DMS 273 (cell line): ENCODE data around the gene CLDN6.

Experiments used
- DNase-seq: peaks from one replicate; lab custom pipeline; 2025; ENCODE audit not compliant: unreplicated experiment; lab: John Stamatoyannopoulos, UW

The CLDN6 gene

DNA sequence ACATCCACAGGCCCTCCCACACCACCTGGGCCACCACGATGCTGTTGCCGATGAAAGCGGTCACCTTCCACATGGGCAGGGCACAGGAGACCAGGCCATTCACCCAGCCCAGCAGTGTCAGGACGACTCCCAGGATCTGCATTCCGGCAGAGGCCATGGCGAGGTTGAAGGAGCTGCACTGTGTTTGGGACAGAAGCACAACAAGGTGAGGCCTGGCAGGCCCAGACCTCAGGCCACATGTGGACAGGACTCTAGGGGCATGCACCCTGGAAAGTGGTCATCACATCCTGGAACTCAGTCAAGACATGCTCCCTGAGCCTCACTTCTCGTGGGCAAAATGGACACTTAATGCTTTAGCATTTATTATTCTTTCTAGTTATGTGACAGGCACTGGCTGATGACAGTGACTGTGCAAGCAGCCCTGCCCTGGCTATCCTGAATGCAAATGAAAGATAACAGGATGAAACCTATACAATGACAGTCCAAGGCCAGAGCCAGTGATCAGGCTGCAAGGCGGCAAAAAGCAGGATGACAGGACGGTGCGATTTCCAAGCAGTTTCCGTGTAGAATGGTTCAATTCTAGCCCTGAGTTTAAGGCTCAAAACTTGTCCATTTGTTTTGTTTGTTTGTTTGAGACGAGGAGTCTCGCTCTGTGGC, 2.0 kb downstream of the CLDN6 start:
- no peak for DNase-seq

DNA sequence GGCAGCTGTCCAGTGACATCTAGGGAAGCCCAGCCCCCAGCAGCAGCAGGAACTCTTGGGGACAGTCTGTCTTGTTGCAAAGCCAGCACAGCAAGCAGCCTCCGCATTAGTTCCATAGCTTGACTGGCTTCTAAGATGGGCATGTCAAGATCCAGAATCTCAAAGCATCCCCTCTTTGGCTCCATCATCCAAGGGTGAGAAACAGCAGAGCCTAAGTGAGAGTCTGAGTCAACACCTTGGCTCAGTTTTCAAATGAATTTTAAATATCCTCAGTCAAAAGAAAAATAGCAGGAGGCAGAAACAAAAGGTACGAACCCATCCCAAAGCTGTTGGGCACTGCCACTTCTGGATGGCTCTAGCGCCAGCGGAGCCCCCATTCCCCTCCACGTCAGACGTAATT, 3.0 kb downstream of the CLDN6 start:
- no peak for DNase-seq

DNA sequence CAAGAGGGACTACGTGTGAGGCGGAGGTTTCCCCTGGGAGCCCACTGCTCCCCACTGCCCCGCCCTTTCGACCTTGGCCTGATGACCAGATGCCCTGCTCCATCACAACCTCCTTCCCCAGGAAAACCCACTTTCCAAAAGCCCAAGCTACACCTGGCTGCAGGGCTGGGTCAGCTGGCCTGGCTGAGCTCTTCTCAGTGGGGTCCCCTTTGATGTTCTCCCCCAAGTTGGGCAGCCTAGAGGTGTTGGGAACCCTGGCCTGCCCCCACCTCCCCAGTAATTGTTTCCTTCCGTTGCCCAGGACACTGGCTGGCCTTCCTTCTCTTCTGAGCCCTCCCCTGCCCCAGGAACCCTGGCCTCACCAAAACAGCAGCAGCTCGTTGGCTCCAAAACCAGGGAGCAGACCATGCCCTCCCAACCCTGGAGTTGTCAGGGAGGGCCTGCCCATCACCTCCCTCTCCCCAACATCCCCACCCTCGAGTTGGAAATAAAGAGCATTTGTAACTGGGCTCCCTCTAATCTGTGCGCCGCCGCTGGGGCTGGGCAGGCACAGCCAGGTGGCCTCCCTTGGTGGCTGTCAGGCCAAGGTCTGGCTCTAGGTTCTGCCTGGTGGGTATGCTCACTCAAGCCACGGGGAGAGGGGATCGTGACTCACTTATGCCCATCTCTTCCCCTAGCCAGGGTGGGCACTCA, 3.8 kb downstream of the CLDN6 start:
- no peak for DNase-seq

DNA sequence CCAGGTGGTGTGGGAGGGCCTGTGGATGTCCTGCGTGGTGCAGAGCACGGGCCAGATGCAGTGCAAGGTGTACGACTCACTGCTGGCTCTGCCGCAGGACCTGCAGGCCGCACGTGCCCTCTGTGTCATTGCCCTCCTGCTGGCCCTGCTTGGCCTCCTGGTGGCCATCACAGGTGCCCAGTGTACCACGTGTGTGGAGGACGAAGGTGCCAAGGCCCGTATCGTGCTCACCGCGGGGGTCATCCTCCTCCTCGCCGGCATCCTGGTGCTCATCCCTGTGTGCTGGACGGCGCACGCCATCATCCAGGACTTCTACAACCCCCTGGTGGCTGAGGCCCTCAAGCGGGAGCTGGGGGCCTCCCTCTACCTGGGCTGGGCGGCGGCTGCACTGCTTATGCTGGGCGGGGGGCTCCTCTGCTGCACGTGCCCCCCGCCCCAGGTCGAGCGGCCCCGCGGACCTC, 4.5 kb downstream of the CLDN6 start:
- no peak for DNase-seq

DNA sequence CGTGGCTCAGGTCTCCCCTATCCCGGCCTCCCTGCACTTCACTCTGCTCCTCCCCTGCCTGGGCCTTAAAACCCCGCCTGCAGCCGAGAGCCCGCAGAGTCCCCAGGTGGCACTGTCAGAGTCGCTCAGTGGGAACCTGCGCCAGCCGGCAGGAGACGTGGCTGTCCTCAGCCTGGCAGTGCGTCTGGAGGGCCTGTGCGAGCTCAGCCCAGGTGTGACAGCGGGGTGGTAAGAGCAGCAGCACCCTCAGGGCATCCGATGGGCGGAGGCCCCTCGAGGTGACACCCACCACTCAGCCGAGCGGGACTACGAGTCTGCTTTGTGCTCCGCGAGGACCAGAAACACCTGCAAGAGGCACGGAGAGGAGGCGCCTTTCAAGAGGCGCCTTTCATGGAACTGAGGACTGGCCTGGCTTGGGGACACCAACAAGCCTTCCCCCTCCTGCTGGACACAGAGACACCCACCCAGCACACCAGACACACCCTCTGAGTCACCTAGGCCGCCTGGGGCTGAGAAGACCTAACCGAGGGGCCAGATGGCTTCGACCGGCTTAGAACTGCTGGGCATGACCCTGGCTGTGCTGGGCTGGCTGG, 5.1 kb downstream of the CLDN6 start, which contains the start of gene CLDN9:
Gene CLDN9, plus strand, starts transcription at position 96 of the 593 bp plus-strand sequence. Its CDS starts 440 bp downstream, at position 536.
- DNase-seq: no peak

DNA sequence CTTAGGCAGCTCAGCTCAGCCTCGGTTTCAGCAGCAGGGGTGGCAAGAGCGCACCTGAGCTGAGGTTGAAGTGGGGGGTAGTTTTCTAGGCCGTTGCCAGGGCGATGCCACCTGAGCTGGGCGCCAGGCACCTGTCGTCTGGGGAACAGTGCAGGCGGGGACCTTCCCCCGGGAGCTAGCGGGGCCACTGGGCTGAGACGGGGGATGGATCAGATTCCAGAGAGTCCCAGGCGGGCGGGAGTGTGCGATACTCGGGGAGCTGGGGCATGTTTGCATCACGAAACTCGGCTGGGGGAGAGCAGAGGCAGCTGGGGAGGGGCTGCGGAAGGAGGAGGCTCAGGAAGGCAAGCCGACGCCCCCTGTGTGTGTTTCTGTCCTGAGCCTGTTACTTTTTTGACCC, 5.7 kb downstream of the CLDN6 start:
- no peak for DNase-seq

DNA sequence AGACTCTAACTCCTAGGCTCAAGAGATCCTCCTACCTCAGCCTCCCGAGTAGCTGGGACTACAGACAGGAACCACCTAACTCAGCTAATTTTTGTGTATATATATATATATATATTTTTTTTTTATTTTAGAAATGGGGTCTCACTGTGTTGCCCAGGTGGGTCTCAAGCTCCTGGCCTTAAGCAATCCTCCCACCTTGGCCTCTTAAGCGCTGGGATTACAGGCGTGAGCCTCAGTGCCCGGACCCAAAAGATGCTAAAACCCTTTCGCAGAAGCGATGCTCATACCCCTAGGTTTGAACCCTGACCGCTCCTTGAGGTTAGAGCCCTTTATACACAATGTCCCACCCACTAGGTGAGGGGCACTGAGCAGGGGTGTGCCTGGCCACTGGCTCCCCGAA, 7.5 kb downstream of the CLDN6 start:
- DNase-seq: no peak

DNA sequence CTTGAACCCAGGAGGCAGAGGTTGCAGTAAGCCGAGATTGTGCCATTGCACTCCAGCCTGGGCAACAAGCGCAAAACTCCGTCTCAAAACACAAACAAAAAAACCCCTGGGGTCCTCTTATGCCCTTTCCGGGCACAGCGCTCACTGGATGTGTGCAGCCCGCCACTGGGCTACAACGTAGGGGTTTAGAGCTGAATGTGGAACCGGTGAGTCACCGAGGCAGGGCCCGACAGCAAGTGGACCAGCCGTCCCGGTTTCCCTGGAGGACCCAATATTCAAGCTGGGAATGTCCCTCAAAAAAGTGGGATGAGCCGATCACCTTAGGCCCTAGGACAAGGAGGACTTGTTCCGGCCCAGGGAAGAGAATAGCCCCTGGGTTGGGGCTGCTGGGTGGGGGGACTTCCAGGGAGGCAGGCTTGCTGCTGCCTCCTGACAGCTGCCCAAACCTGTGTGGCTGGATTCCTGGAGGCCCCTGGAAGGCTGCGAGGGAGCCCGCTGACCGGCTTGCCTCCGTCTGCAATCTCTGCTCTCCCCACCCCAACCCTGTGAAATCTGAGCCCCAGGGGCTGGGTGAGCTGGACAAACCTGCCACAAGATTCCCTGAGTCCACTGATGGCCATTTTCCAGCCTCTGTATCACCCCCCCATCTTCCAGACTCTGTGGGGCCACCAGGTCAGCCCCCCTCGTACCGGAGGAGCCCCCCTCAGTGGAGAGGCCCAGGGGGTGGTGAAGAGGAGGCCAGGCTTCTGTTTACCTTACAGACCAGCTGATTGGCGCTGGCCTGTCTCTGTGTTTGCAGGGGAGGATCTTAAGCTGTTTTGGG, 8.2 kb downstream of the CLDN6 start:
- no peak for DNase-seq

DNA sequence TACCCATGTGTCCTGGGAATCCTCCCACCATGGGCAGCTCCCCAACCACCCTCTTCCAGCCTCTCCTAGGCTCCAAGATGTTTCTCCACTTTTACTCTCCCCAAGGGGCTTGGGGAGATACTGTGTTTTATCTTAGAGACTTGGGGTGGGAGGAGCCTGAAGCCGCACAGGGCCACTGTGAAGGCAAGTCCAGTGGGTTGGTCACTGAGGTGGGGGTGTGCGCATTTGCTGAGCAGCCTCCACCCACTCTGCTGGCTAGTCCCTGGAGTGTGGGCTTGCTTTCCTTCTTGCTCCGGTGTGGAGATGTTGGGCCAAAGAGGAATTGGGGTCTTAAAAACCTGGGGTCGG, 9.3 kb downstream of the CLDN6 start:
- no peak for DNase-seq

DNA sequence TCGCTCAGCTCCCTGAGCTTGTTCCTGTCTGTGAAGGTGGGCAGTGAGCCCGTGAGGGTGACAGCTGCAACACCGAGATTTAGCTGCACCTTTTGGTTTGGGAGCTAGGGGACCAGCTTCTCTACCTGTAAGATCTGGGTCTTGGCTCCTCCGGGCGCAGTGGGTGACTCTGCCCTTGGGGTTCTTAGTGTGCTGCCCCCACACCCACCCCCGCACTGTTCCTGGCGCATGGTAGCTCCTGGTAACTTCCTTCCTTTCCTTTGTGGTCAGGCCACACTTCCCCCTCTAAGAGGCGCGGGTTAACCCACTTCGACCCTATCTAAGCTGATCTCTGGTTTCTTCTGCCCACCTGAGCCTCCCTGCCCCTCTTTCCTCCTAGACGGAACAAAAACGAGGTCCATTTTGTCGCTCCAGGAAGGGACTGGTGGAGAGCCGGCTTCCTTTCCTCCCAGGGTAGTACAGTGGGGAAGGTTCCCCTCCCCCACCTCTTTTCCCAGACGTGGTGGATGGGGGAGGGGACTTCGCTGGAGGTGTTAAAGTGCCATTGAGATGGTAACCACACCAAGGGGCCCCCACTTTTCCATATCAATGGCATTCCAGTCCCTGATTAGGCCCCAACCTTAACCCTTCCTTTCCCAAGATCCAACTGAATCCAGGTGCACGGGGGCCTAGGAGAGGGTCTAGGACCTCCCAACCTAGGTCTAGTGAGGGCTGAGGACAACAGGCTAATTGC, 9.9 kb downstream of the CLDN6 start:
- DNase-seq: no peak

DNA sequence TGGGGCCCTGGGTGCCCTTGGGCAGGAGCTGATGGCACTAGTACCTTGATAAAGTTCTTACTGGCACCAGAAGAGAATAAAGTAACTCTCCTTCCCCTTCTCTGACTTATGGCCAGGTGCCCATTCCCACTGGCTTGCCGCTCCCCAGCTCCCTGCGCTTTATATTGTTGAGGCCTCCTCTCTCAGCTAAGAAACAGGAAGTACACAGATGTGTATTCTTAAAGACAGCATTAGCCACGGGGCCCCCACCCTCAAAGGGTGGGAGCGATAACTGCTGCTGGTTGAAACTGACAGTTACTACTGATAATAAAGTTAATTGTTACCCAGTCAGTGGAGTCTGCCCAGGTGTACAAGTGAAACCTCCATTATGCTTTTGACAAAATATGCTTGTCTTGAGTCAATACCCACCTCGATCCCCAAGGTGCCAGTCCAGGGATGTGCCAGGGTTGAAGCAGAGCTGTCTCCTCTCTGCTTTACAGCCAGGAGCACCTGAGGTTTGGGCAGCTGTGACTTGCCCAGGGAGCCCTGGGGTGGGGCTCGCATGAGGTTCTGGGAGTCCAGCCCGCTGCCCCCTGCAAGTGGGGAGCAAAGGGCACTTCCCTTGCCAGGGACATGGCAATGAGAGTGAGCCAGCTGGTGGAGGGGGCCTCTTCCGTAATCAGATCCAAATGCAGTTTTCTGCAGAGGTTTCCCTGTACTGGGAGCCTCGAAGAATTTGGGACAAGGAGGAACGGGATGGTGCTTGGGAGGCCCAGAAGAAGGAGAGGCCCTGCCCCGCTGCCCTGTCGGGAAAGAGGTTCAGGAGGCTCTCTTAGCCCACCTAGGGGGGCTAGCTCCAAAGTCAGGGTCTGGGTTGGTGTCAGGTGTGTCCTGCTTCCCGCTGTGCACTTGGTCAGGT, 10.7 kb downstream of the CLDN6 start:
- no peak for DNase-seq

DNA sequence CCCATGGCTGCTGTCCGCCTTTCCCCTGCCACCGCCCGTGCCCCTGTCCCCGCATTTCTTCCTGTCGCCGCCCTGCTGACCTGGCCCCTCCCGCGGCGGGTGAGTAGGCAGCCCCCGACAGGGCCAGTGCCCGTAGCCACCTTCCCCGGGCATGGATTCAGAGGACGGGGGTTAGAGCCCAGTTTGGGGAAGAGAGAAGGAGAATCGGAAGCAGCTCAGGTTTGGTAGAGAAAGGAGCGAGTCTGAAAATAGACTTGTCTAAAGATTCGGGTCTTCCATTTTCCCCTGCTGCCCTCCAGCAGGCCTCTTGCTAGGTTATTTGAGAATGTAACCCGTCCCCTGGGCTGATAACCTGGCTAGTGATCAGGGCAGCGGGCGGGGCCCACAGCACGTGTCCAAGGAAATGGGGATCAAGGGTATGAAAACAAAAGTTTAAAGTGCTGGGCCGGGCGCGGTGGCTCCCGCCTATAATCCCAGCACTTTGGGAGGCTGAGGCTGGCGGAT, 13.2 kb downstream of the CLDN6 start:
- peak; percentile 69 for DNase-seq

DNA sequence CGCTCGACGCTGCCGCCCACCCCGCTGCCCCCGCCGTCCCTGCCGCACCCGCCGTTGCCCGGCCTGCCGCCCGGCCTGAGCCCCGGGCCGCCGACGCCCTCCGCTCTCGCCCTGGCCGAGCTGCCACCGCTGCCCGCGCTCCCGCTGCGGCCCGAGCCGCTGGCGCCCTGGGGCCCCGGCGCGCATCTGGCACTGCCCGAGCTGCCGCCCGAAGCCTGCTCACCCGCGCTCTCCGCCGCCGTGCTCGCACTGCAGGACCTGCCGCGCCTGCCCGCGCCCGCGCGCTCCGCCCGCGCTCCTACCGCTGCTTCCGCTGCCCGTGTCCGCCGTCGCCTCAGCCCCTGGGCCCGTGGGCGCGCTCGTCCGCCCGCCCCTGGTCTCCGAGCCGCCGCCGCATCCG, 13.7 kb downstream of the CLDN6 start:
- peak; percentile 74 for DNase-seq

DNA sequence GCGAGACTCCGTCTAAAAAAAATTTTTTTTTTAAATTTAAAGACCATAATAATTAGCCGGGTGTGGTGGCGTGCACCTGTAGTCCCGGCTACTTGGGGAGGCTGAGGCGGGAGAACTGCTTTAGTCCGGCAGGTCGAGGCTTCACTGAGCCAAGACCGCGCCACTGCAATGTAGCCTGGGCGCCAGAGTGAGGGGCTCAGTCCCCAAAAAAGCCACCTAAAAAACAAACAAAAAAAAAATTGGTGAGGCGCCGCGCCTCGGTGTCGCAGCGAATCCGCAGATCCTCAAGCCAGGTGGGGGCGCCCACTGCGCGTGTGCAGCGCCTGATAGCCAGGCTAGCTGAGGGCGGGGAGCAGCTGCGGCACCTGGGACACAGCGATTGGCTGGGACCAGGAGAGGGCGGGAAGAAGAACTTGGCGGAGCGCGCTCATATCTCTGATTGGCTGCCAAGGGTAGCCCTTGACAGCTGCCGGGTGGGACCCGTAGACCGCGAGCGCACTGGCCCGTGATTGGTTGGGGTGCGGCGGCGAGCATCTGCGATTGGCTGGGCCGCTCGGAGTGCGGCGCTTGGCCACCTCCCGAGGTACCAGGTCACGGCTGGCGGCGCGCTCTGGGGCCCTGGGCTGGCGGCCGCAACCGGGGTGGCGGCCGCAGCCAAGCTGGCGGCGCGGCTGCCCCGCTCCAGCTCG, 14.3 kb downstream of the CLDN6 start:
- peak; percentile 99 for DNase-seq

DNA sequence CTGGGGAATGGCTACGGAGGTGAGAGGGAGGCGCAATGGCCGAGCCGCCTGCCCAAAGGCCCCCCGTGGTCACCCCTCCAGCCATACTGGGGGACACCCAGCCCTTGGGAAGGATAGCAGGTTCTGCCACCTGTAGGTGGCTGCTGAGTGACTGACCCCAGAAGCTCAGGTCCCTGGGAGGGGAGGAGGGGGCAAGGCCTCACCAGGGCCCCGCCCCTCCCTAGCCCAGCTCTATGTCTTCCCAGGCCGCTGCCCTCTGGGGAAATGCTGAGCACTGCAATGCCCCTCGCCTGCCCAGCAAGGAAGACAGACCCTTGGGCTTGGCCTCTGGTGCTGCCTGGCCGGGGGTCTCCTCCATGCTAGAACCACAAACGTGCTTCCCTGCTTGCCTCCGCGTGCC, 16.7 kb downstream of the CLDN6 start:
- DNase-seq: no peak

DNA sequence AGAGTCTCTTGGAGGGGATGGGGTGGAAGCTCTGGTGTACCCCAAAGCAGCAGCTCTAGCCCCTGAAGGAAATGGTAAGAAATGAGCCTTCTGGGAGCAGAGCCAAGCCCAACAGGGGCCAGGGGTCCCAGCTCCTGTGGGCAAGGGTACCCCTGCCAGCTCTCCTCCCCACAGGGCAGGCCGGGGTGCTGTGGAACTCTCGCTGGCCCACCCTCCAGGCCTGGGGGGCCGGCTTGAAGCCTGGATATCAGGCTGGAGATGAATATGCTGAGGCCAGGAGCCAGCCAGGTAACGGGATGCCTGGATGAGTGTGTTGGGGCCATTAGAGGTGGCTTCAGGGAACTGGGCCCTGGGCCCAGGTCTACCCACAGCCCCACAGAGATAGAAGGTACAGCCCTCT, 17.4 kb downstream of the CLDN6 start:
- no peak for DNase-seq

DNA sequence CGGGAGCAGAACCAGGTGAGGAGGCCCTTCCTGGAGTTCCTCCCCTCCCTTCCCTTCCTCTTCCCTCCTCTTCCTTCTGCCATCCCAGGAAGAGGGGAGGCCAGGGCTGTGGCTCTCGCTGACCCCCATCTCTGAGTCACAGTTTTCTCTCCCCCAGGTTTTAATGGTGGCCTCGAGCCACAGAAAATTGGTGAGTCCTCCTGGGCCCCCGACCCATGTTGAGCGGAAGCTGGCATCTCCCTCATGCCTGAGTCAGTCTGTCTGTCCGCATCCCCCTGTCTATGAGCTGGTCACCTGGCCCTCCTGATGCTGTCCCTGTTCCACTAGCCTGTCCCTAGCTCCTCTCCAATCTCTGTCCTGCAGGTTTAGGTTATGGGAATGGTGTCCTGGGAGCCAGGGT, 18.1 kb downstream of the CLDN6 start:
- no peak for DNase-seq

DNA sequence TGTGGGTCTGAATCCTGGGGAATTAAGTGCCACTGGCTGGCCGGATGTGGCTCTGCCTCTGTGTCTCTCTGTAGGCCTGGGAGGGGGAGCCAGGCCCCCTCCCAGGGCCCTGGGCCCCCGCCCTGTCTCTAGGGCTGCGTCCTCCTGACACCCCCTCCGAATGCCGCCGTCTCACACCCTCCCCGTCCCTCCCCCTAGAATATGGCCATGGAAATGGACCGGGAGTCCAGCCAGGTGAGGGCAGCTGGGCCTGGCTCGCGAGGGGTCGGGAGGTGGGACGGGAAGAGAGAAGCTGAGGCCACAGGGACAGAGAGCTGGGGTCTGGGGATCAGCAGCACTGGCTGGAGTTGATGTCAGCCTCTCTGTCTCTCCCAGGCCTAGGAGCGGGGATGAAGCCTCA, 21.7 kb downstream of the CLDN6 start:
- DNase-seq: no peak
